ENCODE measurements around the gene TKT.

TKT gene

GRCh38 chr3:53247619-53248018, 8.2 kb downstream of the TKT start:
- TF ChIP-seq, protein P1, sequence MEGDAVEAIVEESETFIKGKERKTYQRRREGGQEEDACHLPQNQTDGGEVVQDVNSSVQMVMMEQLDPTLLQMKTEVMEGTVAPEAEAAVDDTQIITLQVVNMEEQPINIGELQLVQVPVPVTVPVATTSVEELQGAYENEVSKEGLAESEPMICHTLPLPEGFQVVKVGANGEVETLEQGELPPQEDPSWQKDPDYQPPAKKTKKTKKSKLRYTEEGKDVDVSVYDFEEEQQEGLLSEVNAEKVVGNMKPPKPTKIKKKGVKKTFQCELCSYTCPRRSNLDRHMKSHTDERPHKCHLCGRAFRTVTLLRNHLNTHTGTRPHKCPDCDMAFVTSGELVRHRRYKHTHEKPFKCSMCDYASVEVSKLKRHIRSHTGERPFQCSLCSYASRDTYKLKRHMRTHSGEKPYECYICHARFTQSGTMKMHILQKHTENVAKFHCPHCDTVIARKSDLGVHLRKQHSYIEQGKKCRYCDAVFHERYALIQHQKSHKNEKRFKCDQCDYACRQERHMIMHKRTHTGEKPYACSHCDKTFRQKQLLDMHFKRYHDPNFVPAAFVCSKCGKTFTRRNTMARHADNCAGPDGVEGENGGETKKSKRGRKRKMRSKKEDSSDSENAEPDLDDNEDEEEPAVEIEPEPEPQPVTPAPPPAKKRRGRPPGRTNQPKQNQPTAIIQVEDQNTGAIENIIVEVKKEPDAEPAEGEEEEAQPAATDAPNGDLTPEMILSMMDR (IDR thresholded peaks at IDR 0.05; ENCODE audit: low read length) = no peak
- no peak for TF ChIP-seq EZH2 (IDR thresholded peaks at IDR 0.05; ENCODE audit: borderline replicate concordance, low read length)
- Histone ChIP-seq H3K4me1 (ENCODE audit: insufficient read depth, low read length, severe bottlenecking) (peaks cover 49% of the 10 kb centered on the region), H2AFZ (ENCODE audit: low read length) (no peak overlapping the region), H3K36me3 (ENCODE audit: insufficient read depth, low read length) (peaks cover 35% of the 10 kb centered on the region; the same call in 1 of the 2 replicates), H3F3A (ENCODE audit: insufficient read depth, low read length) (no peaks in the 10 kb centered on the region), H3K4me2 (ENCODE audit: low read length) (no peak overlapping the region), H3K9ac (ENCODE audit: low read length) (no peak overlapping the region), H3K4me3 (ENCODE audit: low read depth, low read length, poor library complexity, severe bottlenecking) (no peak overlapping the region), H3K27me3 (ENCODE audit: insufficient read depth, low read length) (no peaks in the 10 kb centered on the region), H3K9me3 (ENCODE audit: low read length) (no peaks in the 10 kb centered on the region), H3K27ac (ENCODE audit: low read depth, low read length, poor library complexity, severe bottlenecking) (no peak overlapping the region), H4K20me1 (ENCODE audit: insufficient read depth, low read length) (no peaks in the 10 kb centered on the region), H3K9me2 (ENCODE audit: low read depth, low read length) (no peaks in the 10 kb centered on the region), H3K79me2 (ENCODE audit: insufficient read depth, low read length) (peaks cover 99% of the 10 kb centered on the region)

GRCh38 chr3:53244271-53244670, 11.6 kb downstream of the TKT start:
- peaks cover 69% of the 10 kb centered on the region for H3K79me2 ChIP-seq (ENCODE audit: insufficient read depth, low read length)
- no peak overlapping the region for H3K9ac ChIP-seq (ENCODE audit: low read length)
- H3K27me3 ChIP-seq (ENCODE audit: insufficient read depth, low read length) = no peaks in the 10 kb centered on the region
- no peak overlapping the region for H2AFZ ChIP-seq (ENCODE audit: low read length)
- H3K4me2 ChIP-seq (ENCODE audit: low read length) = no peak overlapping the region
- TF ChIP-seq EZH2 (IDR thresholded peaks at IDR 0.05; ENCODE audit: borderline replicate concordance, low read length) = no peak
- TF ChIP-seq, protein P1 (IDR thresholded peaks at IDR 0.05; ENCODE audit: low read length) = no peak
- H3K27ac ChIP-seq (ENCODE audit: low read depth, low read length, poor library complexity, severe bottlenecking) = no peak overlapping the region
- H3K9me3 ChIP-seq (ENCODE audit: low read length) = no peaks in the 10 kb centered on the region
- H4K20me1 ChIP-seq (ENCODE audit: insufficient read depth, low read length) = no peaks in the 10 kb centered on the region
- no peaks in the 10 kb centered on the region for H3K9me2 ChIP-seq (ENCODE audit: low read depth, low read length)
- H3K4me3 ChIP-seq (ENCODE audit: low read depth, low read length, poor library complexity, severe bottlenecking) = no peak overlapping the region
- H3K36me3 ChIP-seq (ENCODE audit: insufficient read depth, low read length) = peaks cover 63% of the 10 kb centered on the region
- no peaks in the 10 kb centered on the region for H3F3A ChIP-seq (ENCODE audit: insufficient read depth, low read length)
- H3K4me1 ChIP-seq (ENCODE audit: insufficient read depth, low read length, severe bottlenecking) = peaks cover 15% of the 10 kb centered on the region

- no peaks in the 10 kb centered on the region for H3K9me3 ChIP-seq (ENCODE audit: low read length)
- H2AFZ ChIP-seq (ENCODE audit: low read length) = no peak overlapping the region
- H3K27ac ChIP-seq (ENCODE audit: low read depth, low read length, poor library complexity, severe bottlenecking) = no peak overlapping the region
- no peak overlapping the region for H3K4me2 ChIP-seq (ENCODE audit: low read length)
- H3K9me2 ChIP-seq (ENCODE audit: low read depth, low read length) = no peaks in the 10 kb centered on the region
- no peaks in the 10 kb centered on the region for H3F3A ChIP-seq (ENCODE audit: insufficient read depth, low read length)
- H3K79me2 ChIP-seq (ENCODE audit: insufficient read depth, low read length) = peaks cover 65% of the 10 kb centered on the region
- no peaks in the 10 kb centered on the region for H4K20me1 ChIP-seq (ENCODE audit: insufficient read depth, low read length)
- peaks cover 68% of the 10 kb centered on the region for H3K36me3 ChIP-seq (ENCODE audit: insufficient read depth, low read length)
- H3K4me3 ChIP-seq (ENCODE audit: low read depth, low read length, poor library complexity, severe bottlenecking) = no peak overlapping the region
- no peak overlapping the region for H3K9ac ChIP-seq (ENCODE audit: low read length)
- H3K27me3 ChIP-seq (ENCODE audit: insufficient read depth, low read length) = no peaks in the 10 kb centered on the region
- TF ChIP-seq EZH2 (IDR thresholded peaks at IDR 0.05; ENCODE audit: borderline replicate concordance, low read length) = no peak
- TF ChIP-seq, protein P1 (IDR thresholded peaks at IDR 0.05; ENCODE audit: low read length) = no peak
- H3K4me1 ChIP-seq (ENCODE audit: insufficient read depth, low read length, severe bottlenecking) = peaks cover 12% of the 10 kb centered on the region
Measured at GRCh38 chr3:53243785-53244184, 12.0 kb downstream of the TKT start.
